Measurements from ENCODE around the gene XPNPEP2. TPM values are rescaled to one million over a fixed set of nuclear protein-coding genes. Genes with fewer than 3 reads are reported as not detected.

XPNPEP2 gene
- polyA plus RNA-seq, 1 of the 3 experiments (the other 2 are of a cell fraction): 0.21 TPM

DNA sequence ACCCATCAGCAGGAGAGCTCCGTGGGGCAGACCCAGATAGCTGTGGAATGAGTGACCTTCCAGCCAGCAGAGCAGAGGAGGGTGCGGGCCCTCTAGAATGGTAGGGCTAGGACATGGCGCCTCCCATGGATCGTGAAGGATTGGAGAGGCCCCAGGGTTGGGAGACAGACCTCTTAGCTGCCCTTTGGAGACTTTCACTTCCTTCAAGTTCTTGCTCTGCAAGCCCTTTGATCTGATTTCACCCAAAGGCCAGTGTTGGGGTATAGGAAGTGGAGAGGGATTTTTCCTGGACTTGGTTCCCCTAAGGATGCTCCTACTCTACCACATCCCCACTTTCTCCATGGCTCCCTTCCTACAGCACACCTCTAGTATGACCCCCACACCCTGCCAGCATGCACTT is 43.9 kb downstream of the XPNPEP2 start:
- Histone ChIP-seq H3K27ac (ENCODE audit: low read depth in 2 of 2, low read length in 1 of 2) (no peak overlapping the region), H3F3A (replicated peaks; ENCODE audit: insufficient read depth) (no peaks in the 10 kb centered on the region), H2AFZ (ENCODE audit: low read depth) (no peak overlapping the region), H3K4me2 (no peak overlapping the region), H3K4me3 (ENCODE audit: low read depth in 2 of 2, low read length in 1 of 2) (no peak overlapping the region), H3K79me2 (ENCODE audit: insufficient read depth) (no peaks in the 10 kb centered on the region), H4K20me1 (ENCODE audit: insufficient read depth) (no peaks in the 10 kb centered on the region), H3K27me3 (ENCODE audit: insufficient read depth) (peaks cover 10% of the 10 kb centered on the region; the same call in 1 of the 2 replicates), H3K4me1 (ENCODE audit: control insufficient read depth in 1 of 2, insufficient read depth in 2 of 2, low read depth in 1 of 2, low read length in 1 of 2) (no peaks in the 10 kb centered on the region; a peak in 1 of 4 replicates), H3K9ac (no peak overlapping the region), H3K9me3 (no peaks in the 10 kb centered on the region), H3K9me2 (no peaks in the 10 kb centered on the region), H3K36me3 (replicated peaks in 1 of 2; ENCODE audit: control insufficient read depth in 1 of 2, insufficient read depth in 2 of 2, low read length in 1 of 2) (no peaks in the 10 kb centered on the region)
- POLR2A ChIA-PET: no interaction called here
- DNase-seq: no peak
- no peak for TF ChIP-seq USF2 (IDR thresholded peaks at IDR 0.05; ENCODE audit: borderline replicate concordance, low read depth, low read length)
- no peak for TF ChIP-seq YY1 (IDR thresholded peaks at IDR 0.05; ENCODE audit: low read depth)
- WGBS (ENCODE audit: low lambda C conversion rate): 36% methylated on average over 4 of the region's 4 CpGs
- CTCF ChIA-PET: interaction anchor here (0.6 to 1.4 kb wide), 4 partner anchors 36 to 294 kb away, joined by 3 read pairs; no protein-coding TSS in a partner anchor

DNA sequence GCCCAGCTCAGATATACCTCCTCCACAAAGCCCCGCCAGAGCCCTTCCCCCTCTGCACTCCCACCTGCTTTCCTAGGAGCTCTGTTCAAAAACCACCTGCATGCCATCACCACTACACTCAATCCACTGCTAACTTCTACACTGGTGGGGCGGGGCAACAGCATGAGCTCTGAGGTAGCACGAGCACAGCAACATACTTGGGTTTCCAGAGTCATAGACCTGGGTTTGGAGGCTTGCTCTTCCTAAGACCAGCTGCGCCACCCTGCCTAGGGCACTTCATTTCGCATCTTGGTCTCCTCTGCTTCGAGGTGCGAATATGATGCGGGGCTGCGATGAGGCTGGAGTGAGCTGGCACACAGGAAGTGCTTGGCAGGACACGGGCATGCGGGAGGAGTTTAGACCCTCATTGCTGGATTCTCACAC is 44.5 kb downstream of the XPNPEP2 start:
- POLR2A ChIA-PET: no interaction called here
- no peaks in the 10 kb centered on the region for H4K20me1 ChIP-seq (ENCODE audit: insufficient read depth)
- no peaks in the 10 kb centered on the region for H3K9me2 ChIP-seq
- H3K27ac ChIP-seq (ENCODE audit: low read depth in 2 of 2, low read length in 1 of 2): no peak overlapping the region
- no peak overlapping the region for H3K4me2 ChIP-seq
- no peak for TF ChIP-seq EZH2phosphoT487 (IDR thresholded peaks at IDR 0.05; ENCODE audit: borderline replicate concordance, low read depth)
- DNase-seq: no peak
- H3F3A ChIP-seq (replicated peaks; ENCODE audit: insufficient read depth): no peaks in the 10 kb centered on the region
- no peaks in the 10 kb centered on the region for H3K79me2 ChIP-seq (ENCODE audit: insufficient read depth)
- CTCF ChIA-PET: interaction anchor here (0.6 to 1.4 kb wide), 4 partner anchors 142 to 294 kb away, joined by 3 read pairs; no protein-coding TSS in a partner anchor
- no peaks in the 10 kb centered on the region for H3K9me3 ChIP-seq
- H3K4me3 ChIP-seq (ENCODE audit: low read depth in 2 of 2, low read length in 1 of 2): no peak overlapping the region
- H3K9ac ChIP-seq: no peak overlapping the region
- peaks cover 10% of the 10 kb centered on the region; the same call in 1 of the 2 replicates for H3K27me3 ChIP-seq (ENCODE audit: insufficient read depth)
- WGBS (ENCODE audit: low lambda C conversion rate): 33% methylated on average over 5 of the region's 11 CpGs
- no peaks in the 10 kb centered on the region; a peak in 1 of 4 replicates for H3K4me1 ChIP-seq (ENCODE audit: control insufficient read depth in 1 of 2, insufficient read depth in 2 of 2, low read depth in 1 of 2, low read length in 1 of 2)
- no peaks in the 10 kb centered on the region for H3K36me3 ChIP-seq (replicated peaks in 1 of 2; ENCODE audit: control insufficient read depth in 1 of 2, insufficient read depth in 2 of 2, low read length in 1 of 2)
- H2AFZ ChIP-seq (ENCODE audit: low read depth): no peak overlapping the region

GRCh38 chrX:129784371-129784770 is 45.6 kb downstream of the XPNPEP2 start:
- Histone ChIP-seq H3K27me3 (ENCODE audit: insufficient read depth) (peaks cover 7% of the 10 kb centered on the region; the same call in 1 of the 2 replicates), H3K9me2 (no peaks in the 10 kb centered on the region), H3K79me2 (ENCODE audit: insufficient read depth) (no peaks in the 10 kb centered on the region), H2AFZ (ENCODE audit: low read depth) (no peak overlapping the region), H3K4me2 (no peak overlapping the region), H3K27ac (ENCODE audit: low read depth in 2 of 2, low read length in 1 of 2) (no peak overlapping the region), H3F3A (replicated peaks; ENCODE audit: insufficient read depth) (no peaks in the 10 kb centered on the region), H3K4me3 (ENCODE audit: low read depth in 2 of 2, low read length in 1 of 2) (no peak overlapping the region), H4K20me1 (ENCODE audit: insufficient read depth) (no peaks in the 10 kb centered on the region), H3K9me3 (no peaks in the 10 kb centered on the region), H3K4me1 (ENCODE audit: control insufficient read depth in 1 of 2, insufficient read depth in 2 of 2, low read depth in 1 of 2, low read length in 1 of 2) (no peaks in the 10 kb centered on the region; a peak in 1 of 4 replicates), H3K36me3 (replicated peaks in 1 of 2; ENCODE audit: control insufficient read depth in 1 of 2, insufficient read depth in 2 of 2, low read length in 1 of 2) (no peaks in the 10 kb centered on the region), H3K9ac (no peak overlapping the region)
- ChIA-PET CTCF (interaction anchor here (1.3 kb wide), 1 partner anchor 179 kb away, joined by 3 read pairs; no protein-coding TSS in a partner anchor), POLR2A (no interaction called here)
- TF ChIP-seq RAD21 (IDR thresholded peaks at IDR 0.05; ENCODE audit: low read length) (no peak), RFX5 (IDR thresholded peaks at IDR 0.05; ENCODE audit: low read length) (no peak), REST (IDR thresholded peaks at IDR 0.05; ENCODE audit: low read depth, low read length) (no peak), FOXJ3 (CRISPR knock-in tag; IDR thresholded peaks at IDR 0.05) (no peak), CHD2 (IDR thresholded peaks at IDR 0.05; ENCODE audit: low read length, partially characterized antibody) (no peak), YY1 (IDR thresholded peaks at IDR 0.05; ENCODE audit: low read depth) (no peak), FOSL2 (IDR thresholded peaks at IDR 0.05; ENCODE audit: borderline replicate concordance, low read depth) (no peak), IRF3 (IDR thresholded peaks at IDR 0.05; ENCODE audit: low read depth, low read length) (no peak), EP300 (IDR thresholded peaks at IDR 0.05; ENCODE audit: borderline replicate concordance in 1 of 2, low read depth in 1 of 2, low read length in 1 of 2) (no peak), NRF1 (IDR thresholded peaks at IDR 0.05; ENCODE audit: low read depth, low read length) (no peak), POLR2AphosphoS5 (IDR thresholded peaks at IDR 0.05; ENCODE audit: low read depth, low read length) (no peak), RCOR1 (IDR thresholded peaks at IDR 0.05; ENCODE audit: low read length) (no peak)
- DNase-seq: no peak
- 43% methylated on average over 7 of the region's 7 CpGs for WGBS (ENCODE audit: low lambda C conversion rate)

Data from SK-N-SH (cell line).